Measurements from ENCODE around the gene BCL6B. TPM values are rescaled to one million over a fixed set of nuclear protein-coding genes. Genes with fewer than 3 reads are reported as not detected.
A peak's percentile ranks its signal among the peaks of the same experiment; 100 is the strongest.
"Not testable (repeated sequence)": the region's sequence is repeated elsewhere in the genome, so short reads cannot be mapped to it uniquely, and the experiment has no call there.

BCL6B gene
- total RNA-seq (1 to 10 TPM; 1.3 to 2.8 (median 2.0) TPM), polyA plus RNA-seq (1 to 10 TPM; 2.4 to 3.8 TPM)

GRCh38 chr17:7022781-7023571 is at the start of gene BCL6B:
Gene BCL6B, plus strand, starts transcription at chr17:7023050. Its CDS starts 622 bp downstream, at chr17:7023672.
- intact Hi-C loops (cut with DNase I), result no loop called here
- Histone ChIP-seq H3K9me3 (no peaks in the 10 kb centered on the region), H3K27ac (peak within 1 kb of the TSS in 2 of 4 donors; percentile 33 to 62), H3K27me3 (no peaks in the 10 kb centered on the region), H3K4me1 (peaks cover 0 to 10% (median 0%) of the 10 kb centered on the region in 3 donors), H3K4me3 (peak within 1 kb of the TSS in 2 of 4 donors; percentile 17 to 36), H3K36me3 (no peaks in the 10 kb centered on the region)
- TF ChIP-seq CTCF (IDR thresholded peaks at IDR 0.05), result no peak
- ATAC-seq (peak in 1 of 4 donors; percentile 3), DNase-seq (peak in 1 of 6 donors; percentile 52), FAIRE-seq (no peak)
- WGBS, 2 donors, result 10 to 12% methylated on average over 45 to 47 of the region's 47 CpGs

GRCh38 chr17:6979440-6979839 is 43.4 kb upstream of the BCL6B start:
- ATAC-seq; FAIRE-seq; intact Hi-C loops (cut with DNase I); DNase-seq; H3K27me3 ChIP-seq; H3K4me1 ChIP-seq; H3K27ac ChIP-seq; H3K4me3 ChIP-seq; H3K9me3 ChIP-seq; H3K36me3 ChIP-seq: not testable (repeated sequence)
- 87 to 91% methylated on average over 5 of the region's 5 CpGs for WGBS, 2 donors

- no peaks in the 10 kb centered on the region for H3K4me1 ChIP-seq
- no peak for TF ChIP-seq CTCF (IDR thresholded peaks at IDR 0.05)
- no peak overlapping the region for H3K27ac ChIP-seq
- no peaks in the 10 kb centered on the region for H3K27me3 ChIP-seq
- no peak for FAIRE-seq
- no peaks in the 10 kb centered on the region for H3K36me3 ChIP-seq
- intact Hi-C loops (cut with DNase I), result no loop called here
- 55 to 75% methylated on average over 1 of the region's 1 CpG for WGBS, 2 donors
- no peak for ATAC-seq
- H3K4me3 ChIP-seq, result no peak overlapping the region
- no peaks in the 10 kb centered on the region for H3K9me3 ChIP-seq
- DNase-seq, result no peak
Observed at GRCh38 chr17:6981426-6981825, 41.4 kb upstream of the BCL6B start.

GRCh38 chr17:6985266-6985665 is 37.6 kb upstream of the BCL6B start:
- WGBS, 2 donors, result 60 to 64% methylated on average over 4 of the region's 4 CpGs
- intact Hi-C loops (cut with DNase I), result no loop called here
- TF ChIP-seq CTCF (IDR thresholded peaks at IDR 0.05), result no peak
- Histone ChIP-seq H3K4me1 (no peaks in the 10 kb centered on the region), H3K4me3 (no peak overlapping the region), H3K9me3 (no peaks in the 10 kb centered on the region), H3K27me3 (no peaks in the 10 kb centered on the region), H3K27ac (no peak overlapping the region), H3K36me3 (no peaks in the 10 kb centered on the region)
- FAIRE-seq, result no peak
- no peak for ATAC-seq
- DNase-seq, result no peak

- no peak overlapping the region for H3K4me3 ChIP-seq
- no peaks in the 10 kb centered on the region for H3K36me3 ChIP-seq
- intact Hi-C loops (cut with DNase I), result no loop called here
- H3K9me3 ChIP-seq, result no peaks in the 10 kb centered on the region
- WGBS, 2 donors, result 64 to 75% methylated on average over 3 of the region's 3 CpGs
- DNase-seq (no peak), FAIRE-seq (no peak), ATAC-seq (no peak)
- no peaks in the 10 kb centered on the region for H3K4me1 ChIP-seq
- no peak for TF ChIP-seq CTCF (IDR thresholded peaks at IDR 0.05)
- H3K27ac ChIP-seq, result no peak overlapping the region
- H3K27me3 ChIP-seq, result no peaks in the 10 kb centered on the region
Observed at GRCh38 chr17:6986676-6987075, 36.2 kb upstream of the BCL6B start.
